SK-N-DZ (cell line): Measurements from ENCODE around the gene TNS4.
A peak's percentile ranks its signal among the peaks of the same experiment; 100 is the strongest.

Source experiments
- DNase-seq: peaks from one replicate; pipeline ENCODE4 v3.0.0-alpha.2; 2015; ENCODE audit warnings: low spot score

Gene TNS4

DNA sequence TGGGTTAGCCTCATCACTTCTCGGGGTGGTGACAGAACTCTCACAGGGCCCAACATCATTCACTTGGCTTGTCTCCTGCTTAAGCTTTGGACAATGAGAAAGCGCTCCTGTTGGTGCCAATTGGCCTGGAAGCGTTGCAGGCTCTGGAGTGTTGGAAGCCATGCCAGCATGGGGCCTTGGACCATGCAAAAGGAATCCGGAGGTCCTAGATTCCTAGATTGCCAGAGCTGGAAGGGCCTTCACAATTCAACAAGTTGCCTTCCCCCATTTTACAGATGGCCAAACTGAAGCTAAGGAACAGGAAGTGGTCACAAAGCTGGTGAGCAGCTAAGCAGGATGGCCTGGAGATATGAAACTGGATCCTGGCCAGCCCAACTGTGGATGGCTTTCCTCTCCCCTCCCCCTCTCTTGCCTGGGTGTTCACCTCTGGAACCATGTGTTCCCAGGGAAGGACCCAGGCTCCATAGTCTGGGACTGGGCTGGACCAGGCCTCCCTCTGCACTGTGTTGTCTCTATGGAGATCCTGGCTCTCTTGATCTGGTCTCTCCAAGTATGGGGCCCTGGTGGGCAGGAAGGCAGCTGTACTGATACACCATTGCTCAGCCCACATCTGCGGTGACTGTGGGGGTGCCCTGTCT is 64.2 kb downstream of the TNS4 start:
- no peak for DNase-seq

DNA sequence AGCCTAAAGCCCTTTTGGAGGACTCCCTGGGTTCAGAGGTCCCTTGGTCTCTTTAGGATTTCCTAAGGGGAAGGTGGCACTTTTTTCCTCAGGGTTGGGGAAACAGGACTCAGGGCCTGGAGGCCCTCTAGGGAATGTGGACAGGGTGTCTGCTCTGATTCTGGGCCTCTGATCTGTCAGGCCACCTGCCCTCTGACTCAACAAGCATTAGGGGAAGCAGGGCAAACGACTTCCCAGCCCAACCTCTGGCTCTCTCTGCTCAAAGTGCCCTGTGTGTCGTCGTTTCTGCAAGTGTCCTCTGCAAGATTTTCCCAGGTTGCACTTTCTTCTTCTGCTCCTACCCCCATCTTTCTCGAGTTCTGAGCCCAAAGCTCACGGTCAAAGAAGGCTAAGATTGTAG is 64.8 kb downstream of the TNS4 start:
- no peak for DNase-seq

DNA sequence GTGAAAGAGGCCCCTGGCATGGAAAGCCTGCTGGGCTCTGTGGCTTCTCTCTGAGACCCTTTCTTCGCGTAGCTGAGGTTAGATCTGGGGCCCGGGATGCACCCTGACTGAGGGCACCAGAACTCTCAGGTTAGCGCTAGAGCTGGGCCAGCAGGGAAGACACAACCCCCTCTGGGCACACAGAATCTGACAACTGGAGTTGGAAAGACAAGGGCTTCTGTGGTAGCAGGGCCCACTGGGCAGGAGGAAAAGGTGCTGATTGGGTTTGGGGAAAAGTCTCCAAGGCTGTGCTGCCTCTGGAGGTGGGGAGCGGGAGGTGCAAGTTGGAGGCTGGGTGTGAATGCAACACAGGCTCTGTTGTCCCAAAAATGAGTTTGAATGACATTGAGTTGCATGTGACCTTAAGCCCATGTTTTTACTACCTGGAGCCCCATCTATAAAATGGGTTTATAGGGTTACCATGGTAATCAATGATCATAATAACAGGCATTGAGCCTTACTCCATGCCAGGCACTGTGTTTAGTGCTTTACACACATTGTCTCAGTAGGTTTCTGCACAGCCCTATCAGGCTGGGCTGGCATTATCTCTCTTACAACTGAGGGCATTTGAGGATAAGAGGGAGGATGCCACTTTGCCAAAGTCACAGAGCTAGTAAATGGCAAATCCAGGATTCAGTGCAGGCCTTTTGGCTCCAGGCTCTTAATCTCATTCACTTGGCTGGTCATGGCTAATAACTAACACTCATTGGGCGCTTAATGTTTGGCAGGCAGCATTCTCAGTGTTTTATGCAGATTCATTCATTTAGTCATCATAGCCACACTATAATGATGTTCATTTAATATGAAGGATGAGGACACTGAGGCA is 67.6 kb downstream of the TNS4 start:
- peak; percentile 60 for DNase-seq

DNA sequence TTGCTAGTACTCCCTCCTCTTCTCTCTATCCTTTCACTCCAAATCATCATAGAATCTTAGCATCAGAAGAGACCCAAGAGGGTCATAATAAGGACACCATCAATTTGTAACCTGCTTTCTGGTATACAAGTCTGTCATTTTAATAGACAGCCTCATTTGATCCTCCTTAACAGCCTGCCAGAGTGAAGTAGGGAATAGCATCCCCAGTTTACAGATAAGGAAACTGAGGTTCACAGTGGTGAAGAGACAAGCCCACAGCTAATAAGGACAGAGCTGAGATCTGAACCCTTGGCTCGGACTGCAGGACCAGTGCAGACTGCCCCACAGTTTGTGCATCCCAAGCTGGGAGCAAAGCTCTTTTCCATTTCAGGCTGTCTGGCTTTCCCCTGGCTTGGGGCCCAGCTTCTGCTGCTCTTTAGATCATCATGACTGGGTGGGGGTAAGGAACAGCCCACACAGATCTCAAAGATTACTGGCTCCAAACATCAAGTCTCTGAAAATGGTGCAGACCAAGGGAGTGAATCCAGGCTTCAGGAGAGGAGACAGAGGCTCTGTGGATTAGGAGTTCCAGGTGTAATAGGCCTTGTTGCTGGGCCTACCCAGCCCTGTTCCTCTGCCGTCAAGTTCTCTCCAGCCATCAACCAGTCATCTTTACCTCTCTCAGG is 68.4 kb downstream of the TNS4 start:
- DNase-seq = peak; percentile 28

DNA sequence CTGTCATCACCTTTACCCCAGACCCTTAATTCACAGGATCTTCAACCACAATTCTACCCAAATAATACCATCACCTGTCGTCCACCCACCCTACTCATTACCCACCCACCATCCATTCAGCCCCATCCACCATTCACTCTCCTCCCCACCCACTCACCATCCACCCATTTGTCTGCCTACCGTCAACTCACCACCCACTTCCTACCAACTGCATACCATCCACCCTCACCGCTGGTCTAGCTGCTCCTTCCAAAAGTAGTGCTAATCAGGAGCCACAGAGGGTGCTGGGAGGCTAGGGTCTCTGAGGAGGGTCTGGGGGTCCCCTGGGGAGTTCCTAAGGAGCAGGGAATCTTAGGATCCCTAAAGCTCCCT is 70.2 kb downstream of the TNS4 start:
- no peak for DNase-seq

DNA sequence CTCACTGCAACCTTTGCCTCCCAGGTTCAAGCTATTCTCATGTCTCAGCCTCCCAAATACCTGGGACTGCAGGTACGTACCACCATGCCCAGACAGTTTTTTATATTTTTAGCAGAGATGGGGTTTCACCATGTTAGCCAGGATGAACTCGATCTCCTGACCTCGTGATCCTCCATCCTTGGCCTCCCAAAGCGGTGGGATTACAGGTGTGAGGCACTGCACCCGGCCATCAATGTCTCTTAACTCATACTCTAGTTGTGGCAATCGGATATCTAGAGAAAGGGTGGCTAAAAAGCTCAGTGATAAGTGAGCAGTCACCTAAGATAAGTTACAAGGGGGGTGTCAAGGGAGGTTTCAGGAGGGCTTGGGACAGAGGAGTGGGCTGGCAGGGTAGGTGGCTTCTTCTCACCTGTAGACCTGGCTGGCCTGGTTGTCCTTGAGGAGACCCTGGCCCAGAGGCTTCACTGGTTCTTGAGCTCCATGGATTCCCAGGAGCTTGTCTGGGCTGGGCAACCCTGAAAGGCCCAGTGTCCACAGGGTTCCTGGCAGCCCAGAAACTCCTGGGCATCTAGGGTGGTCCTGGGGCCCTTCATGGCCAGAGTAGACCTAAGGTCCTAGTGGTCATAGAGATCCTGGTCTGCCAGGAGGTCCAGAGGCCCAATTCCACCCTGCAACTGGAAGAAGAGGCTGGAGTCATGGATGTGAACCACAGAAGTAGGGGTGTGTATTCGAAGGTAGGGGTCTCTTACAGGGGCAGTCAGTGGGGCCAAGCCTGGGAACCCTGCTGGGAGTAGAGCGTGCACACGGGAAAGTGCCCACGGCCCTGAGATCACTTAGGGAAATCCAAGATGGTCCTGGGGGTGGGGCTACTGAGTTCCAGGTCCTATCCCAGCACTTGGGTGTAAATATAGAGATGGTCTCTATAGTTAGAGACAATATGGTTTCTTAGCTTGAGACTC is 70.9 kb downstream of the TNS4 start:
- no peak for DNase-seq

DNA sequence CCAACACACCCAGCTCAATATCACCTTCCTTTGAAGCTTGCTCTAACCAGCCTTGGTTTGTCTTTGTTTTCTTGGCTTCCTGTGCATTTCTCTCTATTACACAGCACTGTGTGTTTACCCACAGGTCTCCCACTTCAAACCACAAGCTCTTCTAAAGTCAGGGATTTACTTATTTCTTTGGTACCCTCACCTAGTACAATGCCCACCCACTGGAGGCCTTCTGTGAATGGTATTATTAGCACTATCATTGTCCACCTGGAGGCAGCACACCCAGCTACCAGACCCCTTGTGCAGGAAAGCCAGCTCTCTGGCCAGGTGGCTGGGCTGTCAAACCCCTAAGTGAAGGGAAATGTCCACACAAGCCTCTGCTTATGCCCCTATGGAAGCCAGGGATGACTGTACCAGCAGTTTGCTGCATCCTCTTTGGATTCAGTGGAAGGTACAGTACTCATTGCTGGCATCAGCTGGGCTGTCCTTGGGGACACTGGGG is 74.4 kb downstream of the TNS4 start:
- DNase-seq = no peak
